ENCODE measurements around the gene METRN. TPM values are rescaled to one million over a fixed set of nuclear protein-coding genes. Genes with fewer than 3 reads are reported as not detected.

METRN gene
- total and polyA plus RNA-seq, 8 donors: 9.3 to 57.3 (median 15.4) TPM

DNA sequence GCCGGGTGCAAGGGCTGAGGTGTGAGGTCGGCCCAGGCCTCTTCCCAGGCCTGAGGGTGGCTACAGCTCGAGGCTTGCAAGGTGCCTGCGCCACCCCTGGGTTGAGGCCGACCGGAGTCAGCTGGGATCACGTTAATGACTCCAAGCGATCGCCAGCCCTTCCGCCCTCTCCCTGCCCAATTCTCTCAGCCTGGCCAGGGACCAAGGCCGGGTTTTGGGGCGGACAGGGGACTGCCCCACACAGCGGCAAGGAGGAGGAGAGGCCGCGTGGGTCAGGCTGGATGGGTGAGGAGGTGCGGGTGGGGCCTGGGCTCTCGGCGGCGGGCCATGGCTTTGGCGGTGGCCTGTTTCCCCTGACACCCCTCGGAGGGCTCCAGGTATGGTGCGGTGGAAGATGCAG, 21.6 kb upstream of the METRN start:
- Histone ChIP-seq H3K27me3 (peaks cover 44 to 74% of the 10 kb centered on the region in 2 donors), H3K9me3 (no peaks in the 10 kb centered on the region), H3K4me1 (peaks cover 20 to 42% of the 10 kb centered on the region in 2 donors), H3K4me3 (no peak overlapping the region), H3K27ac (no peak overlapping the region), H3K36me3 (no peaks in the 10 kb centered on the region)
- intact Hi-C loops (cut with DNase I): no loop called here
- no peak for ATAC-seq
- TF ChIP-seq, protein P1, sequence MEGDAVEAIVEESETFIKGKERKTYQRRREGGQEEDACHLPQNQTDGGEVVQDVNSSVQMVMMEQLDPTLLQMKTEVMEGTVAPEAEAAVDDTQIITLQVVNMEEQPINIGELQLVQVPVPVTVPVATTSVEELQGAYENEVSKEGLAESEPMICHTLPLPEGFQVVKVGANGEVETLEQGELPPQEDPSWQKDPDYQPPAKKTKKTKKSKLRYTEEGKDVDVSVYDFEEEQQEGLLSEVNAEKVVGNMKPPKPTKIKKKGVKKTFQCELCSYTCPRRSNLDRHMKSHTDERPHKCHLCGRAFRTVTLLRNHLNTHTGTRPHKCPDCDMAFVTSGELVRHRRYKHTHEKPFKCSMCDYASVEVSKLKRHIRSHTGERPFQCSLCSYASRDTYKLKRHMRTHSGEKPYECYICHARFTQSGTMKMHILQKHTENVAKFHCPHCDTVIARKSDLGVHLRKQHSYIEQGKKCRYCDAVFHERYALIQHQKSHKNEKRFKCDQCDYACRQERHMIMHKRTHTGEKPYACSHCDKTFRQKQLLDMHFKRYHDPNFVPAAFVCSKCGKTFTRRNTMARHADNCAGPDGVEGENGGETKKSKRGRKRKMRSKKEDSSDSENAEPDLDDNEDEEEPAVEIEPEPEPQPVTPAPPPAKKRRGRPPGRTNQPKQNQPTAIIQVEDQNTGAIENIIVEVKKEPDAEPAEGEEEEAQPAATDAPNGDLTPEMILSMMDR (IDR thresholded peaks at IDR 0.05): no peak
- no peak for DNase-seq

DNA sequence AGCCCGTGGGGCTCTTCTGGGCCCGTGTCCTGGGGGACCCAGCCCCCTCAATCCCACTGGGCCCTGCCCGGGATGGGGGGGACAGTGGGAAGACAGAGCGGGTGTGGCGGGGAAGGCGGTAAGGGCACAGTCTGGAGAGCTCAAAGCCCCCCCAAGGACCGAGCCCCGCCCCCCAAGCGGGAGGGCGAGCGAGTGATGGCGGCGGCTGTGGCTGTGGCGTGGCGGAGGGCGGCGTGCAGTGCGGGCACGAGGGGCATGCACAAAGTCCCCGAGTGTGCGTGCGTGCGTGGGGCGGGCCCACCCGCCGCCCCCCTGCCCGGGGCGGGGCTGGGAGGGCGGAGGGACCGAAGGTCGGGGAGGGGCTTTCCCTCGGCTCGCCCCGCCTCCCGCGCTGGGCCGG, 21.2 kb upstream of the METRN start:
- H3K27me3 ChIP-seq: peaks cover 44 to 78% of the 10 kb centered on the region in 2 donors
- no peak overlapping the region for H3K4me3 ChIP-seq
- no peaks in the 10 kb centered on the region for H3K36me3 ChIP-seq
- H3K27ac ChIP-seq: no peak overlapping the region
- no peaks in the 10 kb centered on the region for H3K9me3 ChIP-seq
- DNase-seq (no peak), ATAC-seq (no peak)
- peaks cover 20 to 38% of the 10 kb centered on the region in 2 donors for H3K4me1 ChIP-seq
- TF ChIP-seq, protein P1 (IDR thresholded peaks at IDR 0.05): no peak
- intact Hi-C loops (cut with DNase I): no loop called here

DNA sequence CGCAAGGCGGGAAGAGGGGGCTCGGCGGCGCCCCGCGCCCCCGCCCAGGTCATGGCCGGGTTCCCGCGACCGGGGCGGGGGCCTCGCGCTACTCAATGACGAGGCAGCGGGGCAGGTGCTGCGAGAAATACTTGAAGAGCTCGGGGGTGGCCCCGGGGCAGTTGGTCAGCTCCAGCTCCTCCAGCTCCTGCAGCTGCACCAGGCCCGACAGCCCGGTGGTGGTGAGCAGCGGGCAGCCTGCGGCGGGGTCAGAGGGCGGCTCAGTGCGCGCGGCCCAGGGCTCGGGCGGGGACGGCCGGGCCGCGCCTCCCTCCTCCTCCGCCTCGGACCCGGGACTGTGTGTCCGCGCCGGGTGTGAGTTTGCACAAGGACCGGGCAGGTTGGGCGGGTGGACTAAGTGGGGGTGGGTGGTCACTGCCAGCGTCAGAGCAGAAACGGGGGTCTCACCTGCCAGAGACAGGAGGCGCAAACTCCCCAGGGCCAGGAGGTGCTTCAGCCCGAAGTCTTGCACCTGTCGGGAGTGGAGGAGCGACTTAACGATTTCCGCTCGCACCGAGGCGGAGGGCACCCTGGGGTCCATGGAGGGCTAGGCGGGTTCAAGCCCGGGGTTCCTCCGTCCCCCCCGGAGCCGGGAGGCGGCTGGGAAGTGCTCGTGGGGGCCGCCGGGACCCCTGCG, 20.6 kb upstream of the METRN start:
- TF ChIP-seq, protein P1 (IDR thresholded peaks at IDR 0.05): no peak
- intact Hi-C loops (cut with DNase I): no loop called here
- ATAC-seq (no peak), DNase-seq (no peak)
- peaks cover 44 to 83% of the 10 kb centered on the region in 2 donors for H3K27me3 ChIP-seq
- no peak overlapping the region for H3K27ac ChIP-seq
- H3K9me3 ChIP-seq: no peaks in the 10 kb centered on the region
- H3K36me3 ChIP-seq: no peaks in the 10 kb centered on the region
- peak overlapping the region in 1 of 2 donors; percentile 36 for H3K4me3 ChIP-seq
- peaks cover 16 to 33% of the 10 kb centered on the region in 2 donors for H3K4me1 ChIP-seq

DNA sequence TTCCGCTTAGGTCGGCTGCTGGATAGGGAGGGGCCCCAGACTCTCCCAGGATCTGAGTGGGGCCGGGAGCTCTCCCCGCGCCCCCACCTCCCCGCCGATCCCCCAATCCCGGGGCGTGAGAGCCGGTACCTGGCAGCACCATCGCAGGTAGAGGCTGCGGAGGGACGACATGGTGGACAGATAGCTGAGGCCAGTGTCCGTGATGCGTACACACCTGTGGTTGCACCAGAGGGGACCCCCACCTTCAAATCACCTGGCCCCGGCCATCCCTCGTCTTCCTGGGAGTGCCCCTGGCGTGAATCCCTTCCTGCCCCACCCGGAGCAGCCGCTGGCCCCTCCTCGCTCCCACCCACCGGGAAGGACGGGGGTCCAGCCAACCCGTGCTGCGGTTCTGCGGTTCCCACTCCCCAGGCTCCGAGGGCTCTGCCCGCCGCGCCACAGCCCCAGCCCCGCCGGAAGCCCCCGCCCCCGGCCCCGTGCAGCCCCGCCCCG, 20.0 kb upstream of the METRN start:
- H3K4me3 ChIP-seq: peak overlapping the region in 1 of 2 donors; percentile 36
- H3K27me3 ChIP-seq: peaks cover 47 to 89% of the 10 kb centered on the region in 2 donors

More for the DNA sequence above, 20.0 kb upstream of the METRN start:
- H3K9me3 ChIP-seq: no peaks in the 10 kb centered on the region
- peaks cover 11 to 27% of the 10 kb centered on the region in 2 donors for H3K4me1 ChIP-seq
- H3K27ac ChIP-seq: no peak overlapping the region
- ATAC-seq (no peak), DNase-seq (no peak)
- intact Hi-C loops (cut with DNase I): no loop called here
- TF ChIP-seq, protein P1 (IDR thresholded peaks at IDR 0.05): no peak
- no peaks in the 10 kb centered on the region for H3K36me3 ChIP-seq

All from left lung (tissue), 10 donors.